Adrenal gland (tissue), 5 donors: ENCODE data around the gene MMP15.

Experiments used
- CTCF ChIP-seq, 6 experiments: fragments of 450-650 bp in 4 of 6; fragments of 200-600 bp in 2 of 6; sonication (generic) in 1 of 6; IDR thresholded peaks; 1 replicate in 5 of 6; 2 replicates in 1 of 6; pipeline versions ENCODE4 v1.5.1 to v1.8.0; 2016 to 2021; ENCODE audit warnings: antibody characterized with exemption in 6 of 6, mild to moderate bottlenecking in 2 of 6, moderate library complexity in 1 of 6
- POLR2A ChIP-seq, 2 donors: fragments of 450-650 bp; IDR thresholded peaks; one replicate each; pipeline ENCODE4 v1.6.1; 2017; ENCODE audit warnings: antibody characterized with exemption in 2 of 2, mild to moderate bottlenecking in 2 of 2, moderate library complexity in 1 of 2
- donor health status: DM: no; HTN: no; CAD: no.

GRCh38 chr16:58087209-58087913, 61.8 kb downstream of the MMP15 start:
- TF ChIP-seq POLR2A (IDR thresholded peaks at IDR 0.05) (no peak), CTCF (IDR thresholded peaks at IDR 0.05) (no peak)
